Measurements from ENCODE around the gene IDNK. TPM values are rescaled to one million over a fixed set of nuclear protein-coding genes. Genes with fewer than 3 reads are reported as not detected.

Gene IDNK
- total RNA-seq = 7.4 and 8.5 TPM in 2 replicates

GRCh38 chr9:83622939-83623678 lies at the start of gene IDNK:
IDNK (plus strand) TSS chr9:83623143; CDS start chr9:83623172, 29 bp downstream.

Other genes with a start within 250 kb of the IDNK start
- gene FRMD3, start 84.7 kb upstream of the IDNK start, total RNA-seq = 0.26 and 0.79 TPM in 2 replicates
- 53.1 and 67.8 TPM in 2 replicates for gene UBQLN1, start 84.8 kb downstream of the IDNK start, total RNA-seq
- gene GKAP1, start 194.6 kb downstream of the IDNK start, total RNA-seq = 0.43 and 0.47 TPM in 2 replicates